ENCODE results near the gene WT1. TPM values are rescaled to one million over a fixed set of nuclear protein-coding genes. Genes with fewer than 3 reads are reported as not detected.

WT1 gene
- total and polyA plus RNA-seq, 2 donors (not counting 3 experiments of a cell fraction or from before 2014, with no cell fraction given), result not detected

DNA sequence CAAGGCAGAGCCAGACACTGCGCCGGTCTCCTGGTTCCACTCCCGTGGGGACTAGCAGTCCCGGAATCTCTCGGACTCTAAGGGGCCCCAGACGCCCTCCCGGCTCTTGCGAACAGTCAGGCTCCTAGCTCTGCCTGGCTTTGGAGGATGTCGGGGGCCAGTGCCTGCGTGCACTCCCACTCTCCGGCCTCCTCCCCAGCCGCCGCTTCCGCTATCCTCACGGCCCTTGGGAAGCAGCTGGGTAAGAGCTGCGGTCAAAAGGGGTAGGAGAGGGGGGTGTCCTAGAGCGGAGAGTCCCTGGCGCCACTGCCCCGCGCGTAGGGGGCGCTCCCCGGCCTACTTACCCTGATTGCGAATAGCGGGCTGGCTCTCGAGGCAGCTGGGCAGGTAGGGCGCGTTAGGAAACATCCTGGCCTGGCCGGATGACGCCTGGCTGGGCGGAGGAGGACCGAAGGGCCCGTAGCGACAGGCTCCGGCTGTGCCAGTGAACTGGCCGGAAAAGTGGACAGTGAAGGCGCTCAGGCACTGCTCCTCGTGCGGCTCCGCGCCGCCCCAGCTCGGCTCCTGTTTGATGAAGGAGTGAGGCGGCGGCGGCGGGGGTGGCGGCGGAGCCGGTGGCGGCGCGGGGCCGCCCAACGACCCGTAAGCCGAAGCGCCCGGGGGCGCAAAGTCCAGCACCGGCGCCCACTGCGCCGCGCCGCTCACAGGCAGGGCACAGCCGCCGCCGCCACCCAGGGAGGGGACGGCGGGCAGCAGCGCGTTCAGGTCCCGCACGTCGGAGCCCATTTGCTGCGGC is 785 bp downstream of the WT1 start:
- Histone ChIP-seq H3K27me3 (ENCODE audit: control insufficient read depth in 2 of 2, insufficient read depth in 2 of 2, low read length in 2 of 2) (peaks cover 93 to 96% of the 10 kb centered on the region in 2 experiments), H3K9me1 (replicated peaks; ENCODE audit: control insufficient read depth, extremely low read depth, insufficient read depth, low read length) (no peaks in the 10 kb centered on the region), H3K9me3 (replicated peaks; ENCODE audit: control insufficient read depth, insufficient read depth, low read length) (no peaks in the 10 kb centered on the region), H4K20me1 (replicated peaks; ENCODE audit: control insufficient read depth, extremely low read depth, insufficient read depth, low read length) (no peaks in the 10 kb centered on the region), H3K36me3 (ENCODE audit: control insufficient read depth in 2 of 2, extremely low read depth in 1 of 2, insufficient read depth in 2 of 2, low read length in 2 of 2) (no peaks in the 10 kb centered on the region), H3K4me3 (replicated peaks in 1 of 3; ENCODE audit: insufficient read depth in 1 of 3, low read depth in 1 of 3, low read length in 3 of 3) (no peak overlapping the region), H2AFZ (ENCODE audit: low read depth, low read length) (no peak overlapping the region), H3K79me2 (ENCODE audit: control insufficient read depth, insufficient read depth, low read length) (no peaks in the 10 kb centered on the region), H3K4me1 (ENCODE audit: control insufficient read depth, extremely low read depth, insufficient read depth, low read length) (no peaks in the 10 kb centered on the region), H3K9ac (replicated peaks; ENCODE audit: extremely low read depth, insufficient read depth, low read length) (no peak overlapping the region), H3K4me2 (ENCODE audit: insufficient read depth, low read length) (no peak overlapping the region), H3K27ac (ENCODE audit: insufficient read depth, low read depth, low read length) (no peak overlapping the region)
- dilution Hi-C loops (cut with MboI; ENCODE audit: extremely low pct_ligation_motif_present, low sequenced_read_pairs) (no loop called here), intact Hi-C loops (cut with micrococcal nuclease) (no loop called here)
- BruUV-seq (replicated peaks), result no TSS peak
- ChIA-PET POLR2A (no interaction called here), CTCF (no interaction called here)
- FAIRE-seq (no peak), DNase-seq (ENCODE audit: low read depth, low spot score) (no peak)
- TF ChIP-seq CTCF (IDR thresholded peaks at IDR 0.05; ENCODE audit: extremely low read depth in 1 of 2, insufficient read depth in 1 of 2, low read depth in 1 of 2, low read length in 2 of 2) (no peak), EZH2 (IDR thresholded peaks at IDR 0.05; ENCODE audit: borderline replicate concordance, low read depth, low read length, severe bottlenecking) (peak; percentile 14)

DNA sequence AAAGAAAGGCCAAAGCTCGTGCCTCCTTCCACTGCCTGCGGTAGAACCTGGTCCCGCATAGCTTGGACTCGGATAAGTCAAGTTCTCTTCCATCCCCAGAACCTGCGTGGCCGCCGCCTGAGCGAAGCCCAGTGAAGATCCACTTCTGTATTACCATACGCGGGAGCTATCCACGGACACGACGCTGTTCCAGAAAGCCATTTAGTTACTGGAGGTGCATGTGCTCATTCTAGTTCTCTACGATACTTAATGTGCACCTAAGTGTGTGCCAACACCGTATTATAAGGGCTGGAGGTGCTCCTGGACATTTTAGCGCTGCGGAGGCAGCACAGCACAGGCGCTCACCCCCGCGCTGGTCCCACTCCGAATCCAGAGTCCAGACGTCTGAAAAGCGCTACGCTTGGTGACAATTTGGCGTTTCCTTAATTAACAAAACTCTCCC is 1.4 kb downstream of the WT1 start:
- dilution Hi-C loops (cut with MboI; ENCODE audit: extremely low pct_ligation_motif_present, low sequenced_read_pairs) (no loop called here), intact Hi-C loops (cut with micrococcal nuclease) (no loop called here)
- H3K9me3 ChIP-seq (replicated peaks; ENCODE audit: control insufficient read depth, insufficient read depth, low read length), result no peaks in the 10 kb centered on the region
- H2AFZ ChIP-seq (ENCODE audit: low read depth, low read length), result no peak overlapping the region
- POLR2A ChIA-PET, result no interaction called here
- CTCF ChIA-PET, result no interaction called here
- no TSS peak for BruUV-seq (replicated peaks)
- H3K27me3 ChIP-seq (ENCODE audit: control insufficient read depth in 2 of 2, insufficient read depth in 2 of 2, low read length in 2 of 2), result peaks cover 92 to 96% of the 10 kb centered on the region in 2 experiments
- no peak for TF ChIP-seq GATA2 (IDR thresholded peaks at IDR 0.05; ENCODE audit: insufficient read depth, insufficient read length, low read depth, low read length)
- TF ChIP-seq EZH2 (IDR thresholded peaks at IDR 0.05; ENCODE audit: borderline replicate concordance, low read depth, low read length, severe bottlenecking), result peak; percentile 90
- no peak overlapping the region for H3K4me3 ChIP-seq (replicated peaks in 1 of 3; ENCODE audit: insufficient read depth in 1 of 3, low read depth in 1 of 3, low read length in 3 of 3)
- no peak overlapping the region for H3K27ac ChIP-seq (ENCODE audit: insufficient read depth, low read depth, low read length)
- H3K79me2 ChIP-seq (ENCODE audit: control insufficient read depth, insufficient read depth, low read length), result no peaks in the 10 kb centered on the region
- no peaks in the 10 kb centered on the region for H4K20me1 ChIP-seq (replicated peaks; ENCODE audit: control insufficient read depth, extremely low read depth, insufficient read depth, low read length)
- no peaks in the 10 kb centered on the region for H3K4me1 ChIP-seq (ENCODE audit: control insufficient read depth, extremely low read depth, insufficient read depth, low read length)
- no peak overlapping the region for H3K4me2 ChIP-seq (ENCODE audit: insufficient read depth, low read length)
- DNase-seq (ENCODE audit: low read depth, low spot score) (no peak), FAIRE-seq (no peak)
- no peak overlapping the region for H3K9ac ChIP-seq (replicated peaks; ENCODE audit: extremely low read depth, insufficient read depth, low read length)
- no peaks in the 10 kb centered on the region for H3K36me3 ChIP-seq (ENCODE audit: control insufficient read depth in 2 of 2, extremely low read depth in 1 of 2, insufficient read depth in 2 of 2, low read length in 2 of 2)
- no peaks in the 10 kb centered on the region for H3K9me1 ChIP-seq (replicated peaks; ENCODE audit: control insufficient read depth, extremely low read depth, insufficient read depth, low read length)

Data from endothelial cell of umbilical vein (primary cell).